ENCODE results near the gene COTL1. TPM values are rescaled to one million over a fixed set of nuclear protein-coding genes. Genes with fewer than 3 reads are reported as not detected.
"Not testable (repeated sequence)": the region's sequence is repeated elsewhere in the genome, so short reads cannot be mapped to it uniquely, and the experiment has no call there.

Gene COTL1
- total RNA-seq, 1 donor from 2014 or later = 483 TPM

DNA sequence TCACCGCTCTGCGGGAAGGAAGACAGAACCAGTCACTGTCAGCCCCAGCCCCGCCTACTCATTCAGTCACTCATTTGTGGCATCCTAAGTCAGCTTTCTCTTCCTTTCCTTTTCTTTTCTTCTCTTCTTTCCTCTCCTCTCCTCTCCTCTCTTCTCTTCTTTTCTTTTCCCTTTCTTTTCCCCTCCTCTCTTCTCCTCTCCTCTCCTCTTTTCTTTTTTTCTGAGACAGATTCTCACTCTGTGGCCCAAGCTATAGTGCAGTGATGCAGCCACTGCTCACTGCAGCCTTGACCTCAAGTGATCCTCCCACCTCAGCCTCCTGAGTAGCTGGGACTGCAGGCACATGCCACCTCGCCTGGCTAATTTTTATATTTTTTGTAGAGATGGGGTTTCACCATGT lies 19.8 kb upstream of the COTL1 start:
- intact Hi-C loops (cut with micrococcal nuclease) = no loop called here
- no peaks in the 10 kb centered on the region for H3K9me3 Mint-ChIP-seq
- no peak overlapping the region for H3K4me3 Mint-ChIP-seq (ENCODE audit: low read depth)
- peaks cover 32% of the 10 kb centered on the region for H3K4me1 Mint-ChIP-seq (ENCODE audit: low read depth)
- H3K36me3 Mint-ChIP-seq (ENCODE audit: low read depth) = no peaks in the 10 kb centered on the region
- H3K27me3 Mint-ChIP-seq (ENCODE audit: low read depth) = peaks cover 20% of the 10 kb centered on the region
- DNase-seq (ENCODE audit: low spot score) = no peak
- no peak overlapping the region for H3K27ac Mint-ChIP-seq

GRCh38 chr16:84635702-84636101 lies 17.8 kb upstream of the COTL1 start:
- Mint-ChIP-seq H3K27ac (no peak overlapping the region), H3K9me3 (no peaks in the 10 kb centered on the region), H3K4me1 (ENCODE audit: low read depth) (peaks cover 32% of the 10 kb centered on the region), H3K36me3 (ENCODE audit: low read depth) (no peaks in the 10 kb centered on the region), H3K27me3 (ENCODE audit: low read depth) (peaks cover 25% of the 10 kb centered on the region), H3K4me3 (ENCODE audit: low read depth) (no peak overlapping the region)
- intact Hi-C loops (cut with micrococcal nuclease) = no loop called here
- no peak for DNase-seq (ENCODE audit: low spot score)

- no peak for DNase-seq (ENCODE audit: low spot score)
- Mint-ChIP-seq H3K4me1 (ENCODE audit: low read depth) (peaks cover 28% of the 10 kb centered on the region), H3K27me3 (ENCODE audit: low read depth) (peaks cover 27% of the 10 kb centered on the region), H3K36me3 (ENCODE audit: low read depth) (no peaks in the 10 kb centered on the region), H3K4me3 (ENCODE audit: low read depth) (no peak overlapping the region), H3K9me3 (no peaks in the 10 kb centered on the region), H3K27ac (no peak overlapping the region)
- intact Hi-C loops (cut with micrococcal nuclease) = no loop called here
Measured at GRCh38 chr16:84633622-84634021, 15.7 kb upstream of the COTL1 start.

GRCh38 chr16:84632862-84633261 lies 15.0 kb upstream of the COTL1 start:
- H3K27me3 Mint-ChIP-seq (ENCODE audit: low read depth) = peaks cover 32% of the 10 kb centered on the region
- peaks cover 20% of the 10 kb centered on the region for H3K4me1 Mint-ChIP-seq (ENCODE audit: low read depth)
- H3K27ac Mint-ChIP-seq = not testable (repeated sequence)

GRCh38 chr16:84631886-84632285 lies 14.0 kb upstream of the COTL1 start:
- Mint-ChIP-seq H3K9me3 (no peaks in the 10 kb centered on the region), H3K4me3 (ENCODE audit: low read depth) (no peak overlapping the region), H3K36me3 (ENCODE audit: low read depth) (no peaks in the 10 kb centered on the region), H3K4me1 (ENCODE audit: low read depth) (peaks cover 14% of the 10 kb centered on the region), H3K27me3 (ENCODE audit: low read depth) (peaks cover 34% of the 10 kb centered on the region), H3K27ac (no peak overlapping the region)
- intact Hi-C loops (cut with micrococcal nuclease) = no loop called here
- DNase-seq (ENCODE audit: low spot score) = no peak

More at GRCh38 chr16:84632862-84633261, 15.0 kb upstream of the COTL1 start:
- intact Hi-C loops (cut with micrococcal nuclease); H3K4me3 Mint-ChIP-seq (ENCODE audit: low read depth); H3K9me3 Mint-ChIP-seq; DNase-seq (ENCODE audit: low spot score); H3K36me3 Mint-ChIP-seq (ENCODE audit: low read depth): not testable (repeated sequence)

- Mint-ChIP-seq H3K27ac (peak overlapping the region; percentile 64), H3K27me3 (ENCODE audit: low read depth) (peaks cover 35% of the 10 kb centered on the region), H3K36me3 (ENCODE audit: low read depth) (no peaks in the 10 kb centered on the region), H3K9me3 (no peaks in the 10 kb centered on the region), H3K4me3 (ENCODE audit: low read depth) (no peak overlapping the region), H3K4me1 (ENCODE audit: low read depth) (peaks cover 14% of the 10 kb centered on the region)
- intact Hi-C loops (cut with micrococcal nuclease) = no loop called here
- no peak for DNase-seq (ENCODE audit: low spot score)
Measured at GRCh38 chr16:84631153-84631466, 13.2 kb upstream of the COTL1 start.

- no peaks in the 10 kb centered on the region for H3K9me3 Mint-ChIP-seq
- intact Hi-C loops (cut with micrococcal nuclease) = no loop called here
- H3K4me3 Mint-ChIP-seq (ENCODE audit: low read depth) = no peak overlapping the region
- H3K27me3 Mint-ChIP-seq (ENCODE audit: low read depth) = peaks cover 31% of the 10 kb centered on the region
- peak overlapping the region; percentile 64 for H3K27ac Mint-ChIP-seq
- peaks cover 14% of the 10 kb centered on the region for H3K4me1 Mint-ChIP-seq (ENCODE audit: low read depth)
- no peaks in the 10 kb centered on the region for H3K36me3 Mint-ChIP-seq (ENCODE audit: low read depth)
- no peak for DNase-seq (ENCODE audit: low spot score)
Measured at GRCh38 chr16:84630446-84631152, 12.7 kb upstream of the COTL1 start.

DNA sequence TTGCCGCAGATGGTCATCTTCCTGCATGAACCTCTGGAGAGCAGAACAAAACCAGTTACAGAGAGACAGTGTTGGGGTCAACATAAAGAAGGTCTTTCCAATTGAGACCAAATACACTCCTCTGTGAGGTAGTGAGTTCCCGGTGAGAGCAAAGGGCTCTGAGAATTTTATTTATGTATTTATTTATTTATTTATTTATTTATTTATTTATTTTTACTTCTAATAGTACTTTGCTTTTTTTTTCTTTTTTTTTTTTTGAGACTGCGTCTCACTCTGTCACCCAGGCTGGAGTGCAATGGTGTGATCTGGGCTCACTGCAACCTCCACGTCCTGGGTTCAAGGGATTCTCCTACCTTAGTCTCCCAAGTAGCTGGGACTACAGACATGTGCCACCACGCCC lies 12.1 kb upstream of the COTL1 start:
- H3K36me3 Mint-ChIP-seq (ENCODE audit: low read depth) = no peaks in the 10 kb centered on the region
- no peak overlapping the region for H3K4me3 Mint-ChIP-seq (ENCODE audit: low read depth)
- intact Hi-C loops (cut with micrococcal nuclease) = no loop called here
- H3K27ac Mint-ChIP-seq = no peak overlapping the region
- no peak for DNase-seq (ENCODE audit: low spot score)
- H3K9me3 Mint-ChIP-seq = no peaks in the 10 kb centered on the region
- H3K4me1 Mint-ChIP-seq (ENCODE audit: low read depth) = peaks cover 14% of the 10 kb centered on the region
- peaks cover 27% of the 10 kb centered on the region for H3K27me3 Mint-ChIP-seq (ENCODE audit: low read depth)

- Mint-ChIP-seq H3K27me3 (ENCODE audit: low read depth) (peaks cover 24% of the 10 kb centered on the region), H3K36me3 (ENCODE audit: low read depth) (no peaks in the 10 kb centered on the region), H3K4me3 (ENCODE audit: low read depth) (no peak overlapping the region), H3K4me1 (ENCODE audit: low read depth) (peaks cover 14% of the 10 kb centered on the region), H3K27ac (no peak overlapping the region), H3K9me3 (no peaks in the 10 kb centered on the region)
- intact Hi-C loops (cut with micrococcal nuclease) = no loop called here
- no peak for DNase-seq (ENCODE audit: low spot score)
Measured at GRCh38 chr16:84629580-84629979, 11.7 kb upstream of the COTL1 start.

DNA sequence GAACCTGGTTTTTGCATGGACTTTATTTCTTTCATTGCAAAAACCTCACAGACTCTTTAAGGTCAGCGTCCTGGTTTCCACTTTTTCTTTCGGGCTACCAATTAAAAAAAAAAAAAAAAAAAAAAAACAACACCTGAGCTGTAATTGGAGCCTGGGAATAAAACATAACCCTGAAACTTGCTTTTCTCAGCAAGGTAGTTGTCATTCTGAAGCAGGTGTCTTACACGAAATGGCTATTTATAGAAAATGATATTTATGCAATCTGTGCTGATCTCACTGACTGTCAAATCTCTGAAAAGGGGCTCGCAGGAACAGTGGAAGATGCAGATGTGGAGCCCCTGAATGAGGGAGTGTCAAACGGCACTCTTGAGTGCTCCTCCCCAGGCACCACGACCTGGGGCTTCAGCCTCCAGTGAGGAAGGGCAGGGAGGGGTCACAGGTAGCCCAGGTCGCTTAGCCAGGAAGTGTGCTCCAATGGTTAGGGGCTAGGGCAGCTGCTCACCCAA lies 10.4 kb upstream of the COTL1 start:
- H3K27ac Mint-ChIP-seq = no peak overlapping the region
- H3K27me3 Mint-ChIP-seq (ENCODE audit: low read depth) = peaks cover 23% of the 10 kb centered on the region
- DNase-seq (ENCODE audit: low spot score) = no peak
- H3K4me1 Mint-ChIP-seq (ENCODE audit: low read depth) = peaks cover 14% of the 10 kb centered on the region
- H3K9me3 Mint-ChIP-seq = no peaks in the 10 kb centered on the region
- intact Hi-C loops (cut with micrococcal nuclease) = no loop called here
- no peak overlapping the region for H3K4me3 Mint-ChIP-seq (ENCODE audit: low read depth)
- H3K36me3 Mint-ChIP-seq (ENCODE audit: low read depth) = no peaks in the 10 kb centered on the region

GRCh38 chr16:84625556-84625955 lies 7.7 kb upstream of the COTL1 start:
- Mint-ChIP-seq H3K4me3 (ENCODE audit: low read depth) (no peak overlapping the region), H3K9me3 (no peaks in the 10 kb centered on the region), H3K27me3 (ENCODE audit: low read depth) (peaks cover 17% of the 10 kb centered on the region), H3K27ac (no peak overlapping the region), H3K4me1 (ENCODE audit: low read depth) (peaks cover 6% of the 10 kb centered on the region), H3K36me3 (ENCODE audit: low read depth) (no peaks in the 10 kb centered on the region)
- no peak for DNase-seq (ENCODE audit: low spot score)
- intact Hi-C loops (cut with micrococcal nuclease) = no loop called here

DNA sequence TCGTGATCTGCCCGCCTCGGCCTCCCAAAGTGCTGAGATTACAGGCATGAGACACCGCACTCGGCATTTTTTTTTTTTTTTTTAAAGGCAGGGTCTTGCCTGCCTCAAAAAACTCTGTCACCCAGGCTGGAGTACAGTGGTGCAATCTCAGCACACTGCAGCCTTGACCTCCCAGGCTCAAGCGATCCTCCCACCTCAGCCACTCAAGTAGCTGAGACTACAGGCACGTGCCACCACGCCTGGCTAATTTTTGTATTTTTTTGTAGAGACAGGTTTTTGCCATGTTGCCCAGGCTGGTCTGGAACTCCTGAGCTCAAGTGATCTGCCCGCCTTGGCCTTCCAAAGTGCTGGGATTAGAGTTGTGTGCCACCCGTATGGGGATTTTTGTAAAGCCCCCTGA lies 3.0 kb upstream of the COTL1 start:
- intact Hi-C loops (cut with micrococcal nuclease); H3K27ac Mint-ChIP-seq; H3K4me3 Mint-ChIP-seq (ENCODE audit: low read depth); DNase-seq (ENCODE audit: low spot score); H3K9me3 Mint-ChIP-seq: not testable (repeated sequence)
- peaks cover 14% of the 10 kb centered on the region for H3K36me3 Mint-ChIP-seq (ENCODE audit: low read depth)
- peaks cover 13% of the 10 kb centered on the region for H3K27me3 Mint-ChIP-seq (ENCODE audit: low read depth)
- peaks cover 16% of the 10 kb centered on the region for H3K4me1 Mint-ChIP-seq (ENCODE audit: low read depth)

DNA sequence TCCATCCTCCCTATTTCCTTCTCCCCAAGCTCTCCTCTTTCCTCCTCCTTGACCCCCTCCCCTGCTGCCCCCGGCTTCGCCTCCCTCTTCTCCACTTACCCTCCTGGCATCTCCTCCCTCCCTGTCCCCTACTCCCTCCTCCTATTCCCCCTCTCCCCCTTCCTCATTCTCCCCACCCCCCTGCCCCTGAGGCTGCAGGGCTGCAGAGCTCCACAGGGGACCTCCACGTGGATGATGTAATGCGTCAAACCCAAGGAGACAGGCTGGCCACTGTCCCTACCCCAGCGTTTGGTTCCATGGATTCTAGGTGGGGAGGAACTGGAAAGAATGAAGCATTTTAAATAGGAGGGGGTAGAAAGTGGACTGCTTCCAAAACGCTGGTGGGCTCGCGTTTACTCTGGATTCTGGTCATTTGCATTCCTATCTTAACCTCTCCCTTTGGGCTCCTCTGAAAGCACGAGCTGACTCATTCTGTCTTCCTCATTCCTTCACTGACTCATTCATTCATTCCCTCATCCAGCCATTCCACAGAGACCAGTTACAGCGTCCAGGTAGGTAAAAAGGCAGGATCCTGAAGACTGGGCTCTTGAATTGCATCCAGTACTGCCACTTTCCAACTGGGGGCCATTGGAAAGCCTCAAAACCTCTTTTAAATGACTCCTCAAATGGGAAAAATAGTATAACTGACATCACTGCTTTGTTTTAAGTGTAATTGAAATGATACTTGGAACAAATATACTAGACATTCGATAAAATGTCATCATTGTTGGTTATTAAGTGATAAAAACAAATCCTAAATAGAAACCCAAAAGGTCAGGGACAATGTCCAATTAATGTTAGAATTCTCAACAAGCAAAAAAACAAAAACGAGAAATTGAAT lies 943 bp upstream of the COTL1 start:
- Mint-ChIP-seq H3K27ac (peak overlapping the region; percentile 31), H3K9me3 (no peaks in the 10 kb centered on the region), H3K4me1 (ENCODE audit: low read depth) (peaks cover 37% of the 10 kb centered on the region), H3K27me3 (ENCODE audit: low read depth) (peaks cover 10% of the 10 kb centered on the region), H3K4me3 (ENCODE audit: low read depth) (peak overlapping the region; percentile 70), H3K36me3 (ENCODE audit: low read depth) (peaks cover 33% of the 10 kb centered on the region)
- intact Hi-C loops (cut with micrococcal nuclease) = loop anchor here (1.0 to 5.0 kb wide), 3 partner anchors 19 to 408 kb away; partner anchors contain the start of gene KIAA0513
- no peak for DNase-seq (ENCODE audit: low spot score)
